ENCODE results near the gene SLC5A11. TPM values are rescaled to one million over a fixed set of nuclear protein-coding genes. Genes with fewer than 3 reads are reported as not detected.

The SLC5A11 gene
- total RNA-seq, 1 donor from 2014 or later: 0.22 TPM

- H3K9me3 Mint-ChIP-seq: no peaks in the 10 kb centered on the region
- H3K27me3 Mint-ChIP-seq (ENCODE audit: low read depth): peaks cover 8% of the 10 kb centered on the region
- H3K27ac Mint-ChIP-seq: no peak overlapping the region
- TF ChIP-seq, protein P1, sequence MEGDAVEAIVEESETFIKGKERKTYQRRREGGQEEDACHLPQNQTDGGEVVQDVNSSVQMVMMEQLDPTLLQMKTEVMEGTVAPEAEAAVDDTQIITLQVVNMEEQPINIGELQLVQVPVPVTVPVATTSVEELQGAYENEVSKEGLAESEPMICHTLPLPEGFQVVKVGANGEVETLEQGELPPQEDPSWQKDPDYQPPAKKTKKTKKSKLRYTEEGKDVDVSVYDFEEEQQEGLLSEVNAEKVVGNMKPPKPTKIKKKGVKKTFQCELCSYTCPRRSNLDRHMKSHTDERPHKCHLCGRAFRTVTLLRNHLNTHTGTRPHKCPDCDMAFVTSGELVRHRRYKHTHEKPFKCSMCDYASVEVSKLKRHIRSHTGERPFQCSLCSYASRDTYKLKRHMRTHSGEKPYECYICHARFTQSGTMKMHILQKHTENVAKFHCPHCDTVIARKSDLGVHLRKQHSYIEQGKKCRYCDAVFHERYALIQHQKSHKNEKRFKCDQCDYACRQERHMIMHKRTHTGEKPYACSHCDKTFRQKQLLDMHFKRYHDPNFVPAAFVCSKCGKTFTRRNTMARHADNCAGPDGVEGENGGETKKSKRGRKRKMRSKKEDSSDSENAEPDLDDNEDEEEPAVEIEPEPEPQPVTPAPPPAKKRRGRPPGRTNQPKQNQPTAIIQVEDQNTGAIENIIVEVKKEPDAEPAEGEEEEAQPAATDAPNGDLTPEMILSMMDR (IDR thresholded peaks at IDR 0.05; ENCODE audit: unreplicated experiment): no peak
- H3K36me3 Mint-ChIP-seq: no peaks in the 10 kb centered on the region
- no peak for DNase-seq (ENCODE audit: low spot score in 2 of 2, unreplicated experiment in 2 of 2)
- H3K4me3 Mint-ChIP-seq: no peak overlapping the region
- H3K4me1 Mint-ChIP-seq: no peaks in the 10 kb centered on the region
Measured at GRCh38 chr16:24906901-24907300, 61.1 kb downstream of the SLC5A11 start.

DNA sequence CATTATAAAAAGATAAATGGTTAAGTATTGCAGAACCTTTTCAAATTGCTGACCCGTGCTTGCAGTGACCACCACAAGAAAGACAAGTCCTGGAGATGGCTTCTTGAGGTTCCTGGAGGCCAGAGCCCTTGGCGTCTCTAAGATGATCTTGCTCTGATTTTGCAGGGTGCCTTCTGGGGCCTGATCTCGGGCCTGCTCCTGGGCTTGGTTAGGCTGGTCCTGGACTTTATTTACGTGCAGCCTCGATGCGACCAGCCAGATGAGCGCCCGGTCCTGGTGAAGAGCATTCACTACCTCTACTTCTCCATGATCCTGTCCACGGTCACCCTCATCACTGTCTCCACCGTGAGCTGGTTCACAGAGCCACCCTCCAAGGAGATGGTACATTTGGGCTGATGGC, 63.0 kb downstream of the SLC5A11 start:
- Mint-ChIP-seq H3K27ac (no peak overlapping the region), H3K9me3 (no peaks in the 10 kb centered on the region), H3K4me1 (no peaks in the 10 kb centered on the region), H3K27me3 (ENCODE audit: low read depth) (no peaks in the 10 kb centered on the region), H3K36me3 (no peaks in the 10 kb centered on the region), H3K4me3 (no peak overlapping the region)
- no peak for DNase-seq (ENCODE audit: low spot score in 2 of 2, unreplicated experiment in 2 of 2)
- TF ChIP-seq, protein P1 (IDR thresholded peaks at IDR 0.05; ENCODE audit: unreplicated experiment): no peak

GRCh38 chr16:24909856-24910255, 64.1 kb downstream of the SLC5A11 start:
- H3K27me3 Mint-ChIP-seq (ENCODE audit: low read depth): no peaks in the 10 kb centered on the region
- H3K36me3 Mint-ChIP-seq: peaks cover under 1% of the 10 kb centered on the region
- no peak for DNase-seq (ENCODE audit: low spot score in 2 of 2, unreplicated experiment in 2 of 2)
- H3K9me3 Mint-ChIP-seq: no peaks in the 10 kb centered on the region
- TF ChIP-seq, protein P1 (IDR thresholded peaks at IDR 0.05; ENCODE audit: unreplicated experiment): no peak
- H3K4me3 Mint-ChIP-seq: no peak overlapping the region
- no peak overlapping the region for H3K27ac Mint-ChIP-seq
- no peaks in the 10 kb centered on the region for H3K4me1 Mint-ChIP-seq

DNA sequence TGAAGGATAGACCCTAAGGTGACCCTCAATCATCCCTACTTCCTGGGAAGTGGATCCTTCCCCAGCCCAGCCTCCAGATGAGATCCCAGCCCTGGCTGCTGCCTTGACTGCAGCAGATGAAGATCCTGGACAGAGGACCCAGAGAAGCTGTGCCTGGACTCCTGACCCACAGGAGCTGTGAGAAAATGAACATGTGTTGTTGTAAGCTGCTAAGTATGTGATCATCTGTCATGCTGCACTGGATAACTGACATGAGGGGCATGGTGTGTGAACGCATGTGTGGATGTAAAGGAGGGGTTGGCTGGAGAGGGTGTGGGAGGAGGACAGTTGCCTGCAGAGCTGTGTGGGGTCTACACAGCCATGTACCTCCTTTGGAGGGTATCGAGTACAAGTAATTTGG, 69.3 kb downstream of the SLC5A11 start:
- Mint-ChIP-seq H3K36me3 (peaks cover 10% of the 10 kb centered on the region), H3K27me3 (ENCODE audit: low read depth) (no peaks in the 10 kb centered on the region), H3K4me1 (no peaks in the 10 kb centered on the region), H3K9me3 (no peaks in the 10 kb centered on the region), H3K27ac (no peak overlapping the region), H3K4me3 (no peak overlapping the region)
- TF ChIP-seq, protein P1 (IDR thresholded peaks at IDR 0.05; ENCODE audit: unreplicated experiment): no peak
- DNase-seq (ENCODE audit: low spot score in 2 of 2, unreplicated experiment in 2 of 2): no peak

- TF ChIP-seq, protein P1 (IDR thresholded peaks at IDR 0.05; ENCODE audit: unreplicated experiment): no peak
- no peaks in the 10 kb centered on the region for H3K27me3 Mint-ChIP-seq (ENCODE audit: low read depth)
- no peak for DNase-seq (ENCODE audit: low spot score in 2 of 2, unreplicated experiment in 2 of 2)
- no peaks in the 10 kb centered on the region for H3K4me1 Mint-ChIP-seq
- no peak overlapping the region for H3K4me3 Mint-ChIP-seq
- H3K36me3 Mint-ChIP-seq: peaks cover 11% of the 10 kb centered on the region
- no peak overlapping the region for H3K27ac Mint-ChIP-seq
- H3K9me3 Mint-ChIP-seq: no peaks in the 10 kb centered on the region
Measured at GRCh38 chr16:24915576-24915975, 69.8 kb downstream of the SLC5A11 start.

DNA sequence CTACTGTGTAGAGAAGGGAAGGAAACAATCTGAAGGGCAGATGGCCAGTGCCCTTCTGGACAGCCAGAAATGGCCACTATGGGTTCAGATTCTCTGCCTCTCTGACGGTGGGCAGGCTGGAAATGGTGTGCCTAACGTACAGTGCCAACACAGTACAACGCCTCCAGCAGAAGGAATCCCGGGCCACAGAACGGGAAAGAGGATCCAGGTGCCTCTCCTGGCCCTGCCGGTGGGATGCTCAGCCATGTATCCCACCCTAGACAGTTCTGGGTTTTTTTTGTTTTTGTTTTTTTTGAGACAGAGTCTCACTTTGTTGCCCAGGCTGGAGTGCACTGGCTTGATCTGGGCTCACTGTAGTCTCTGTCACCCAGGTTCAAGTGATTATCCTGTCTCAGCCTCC, 71.5 kb downstream of the SLC5A11 start:
- Mint-ChIP-seq H3K36me3 (peaks cover 26% of the 10 kb centered on the region), H3K27ac (no peak overlapping the region), H3K4me3 (no peak overlapping the region), H3K4me1 (no peaks in the 10 kb centered on the region), H3K27me3 (ENCODE audit: low read depth) (no peaks in the 10 kb centered on the region), H3K9me3 (no peaks in the 10 kb centered on the region)
- no peak for DNase-seq (ENCODE audit: low spot score in 2 of 2, unreplicated experiment in 2 of 2)
- TF ChIP-seq, protein P1 (IDR thresholded peaks at IDR 0.05; ENCODE audit: unreplicated experiment): no peak

Data from mesothelial cell of epicardium (in vitro differentiated cells).